HG03108 (cell line): ENCODE measurements around the gene SAMD15.
"Not testable (repeated sequence)": the region's sequence is repeated elsewhere in the genome, so short reads cannot be mapped to it uniquely, and the experiment has no call there.

Experiments used
- ATAC-seq: cut with Tn5 transposase; IDR thresholded peaks from one replicate; pipeline ENCODE4 v1.9.1; 2021; ENCODE audit warnings: moderate library complexity; ENCODE audit not compliant: unreplicated experiment

The SAMD15 gene

DNA sequence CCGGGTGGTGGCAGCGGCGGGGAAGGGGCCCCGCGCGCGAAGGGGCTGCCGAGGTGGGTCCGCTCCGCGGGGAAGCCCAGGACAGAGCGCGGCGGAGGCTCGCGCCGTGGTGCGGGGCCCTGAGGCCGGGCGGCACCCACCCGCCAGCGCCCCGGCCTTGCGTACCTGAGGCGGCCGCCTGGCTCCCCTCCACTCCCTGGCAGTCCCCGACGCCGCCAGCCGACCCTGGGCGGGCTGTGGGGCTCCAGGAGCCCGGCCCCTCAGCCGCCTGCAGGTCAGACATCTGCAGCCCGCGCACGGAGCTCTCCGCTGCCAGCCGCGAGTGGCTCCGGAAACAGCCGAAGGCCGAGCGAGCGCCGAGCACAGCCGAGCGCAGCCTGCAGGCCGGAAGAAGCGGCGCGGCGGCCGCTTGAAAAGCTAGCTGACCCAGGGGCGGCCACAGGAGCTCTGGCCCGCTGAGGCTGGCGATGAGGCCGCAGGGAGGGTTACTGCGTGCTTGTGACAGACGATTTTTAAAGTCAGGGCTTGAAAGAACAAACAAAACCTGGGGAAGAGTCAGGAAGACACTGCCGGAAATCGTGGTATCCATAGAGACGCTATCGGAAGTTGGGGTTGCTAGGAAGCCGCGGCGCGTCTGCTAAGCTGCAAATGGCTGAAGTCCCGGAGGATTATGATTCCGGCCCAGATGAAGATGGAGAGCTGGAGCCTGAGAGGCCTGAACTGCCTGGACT is at the start of gene SAMD15, which contains the start of gene TMED8:
SAMD15 (plus strand) TSS at position 609 of the 731 bp plus-strand sequence; CDS start at position 649, 40 bp downstream.
TMED8 (minus strand) TSS at position 324 of the 731 bp plus-strand sequence; CDS start at position 283, 41 bp downstream.
- ATAC-seq, result peak; percentile 70

- ATAC-seq, result no peak
Observed at GRCh38 chr14:77329872-77330271, 47.3 kb upstream of the SAMD15 start.

- no peak for ATAC-seq
Observed at GRCh38 chr14:77335576-77335975, 41.6 kb upstream of the SAMD15 start.

DNA sequence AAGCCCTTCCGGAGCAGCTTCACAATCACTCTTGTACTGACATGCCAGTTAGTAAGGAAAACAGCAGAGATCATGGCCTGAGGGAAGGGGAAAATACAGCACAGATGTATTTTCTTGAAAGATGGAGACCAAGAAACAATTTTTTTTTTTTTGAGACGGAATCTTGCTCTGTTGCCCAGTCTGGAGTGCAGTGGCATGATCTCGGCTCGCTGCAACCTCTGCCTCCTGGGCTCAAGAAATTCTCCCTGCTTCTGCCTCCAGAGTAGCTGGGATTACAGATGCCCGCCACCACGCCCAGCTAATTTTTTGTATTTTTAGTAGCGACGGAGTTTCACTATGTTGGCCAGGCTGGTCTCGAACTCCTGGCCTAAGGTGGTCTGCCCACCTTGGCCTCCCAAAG is 39.9 kb upstream of the SAMD15 start:
- not testable (repeated sequence) for ATAC-seq

GRCh38 chr14:77337880-77338279 is 39.3 kb upstream of the SAMD15 start:
- no peak for ATAC-seq

GRCh38 chr14:77338302-77338701 is 38.9 kb upstream of the SAMD15 start:
- ATAC-seq, result no peak

DNA sequence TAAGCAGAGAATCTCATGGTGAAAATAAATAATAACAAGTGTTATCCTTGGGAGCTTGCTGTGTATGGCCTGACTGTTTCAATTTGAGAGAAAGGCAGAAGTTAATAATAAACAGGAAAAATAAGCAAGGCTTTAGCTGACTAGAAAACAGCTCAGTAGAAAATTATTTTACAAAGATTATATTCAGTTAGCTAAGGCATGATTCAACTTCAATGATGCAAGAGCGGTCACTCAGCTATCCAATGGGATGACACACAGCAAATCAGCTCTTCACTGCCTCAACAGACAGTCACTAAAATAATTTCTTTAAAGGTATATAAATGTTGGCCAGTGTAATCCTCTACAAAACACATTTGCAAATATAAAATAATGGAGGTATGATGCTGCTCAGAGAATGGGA is 37.8 kb upstream of the SAMD15 start:
- ATAC-seq, result no peak

DNA sequence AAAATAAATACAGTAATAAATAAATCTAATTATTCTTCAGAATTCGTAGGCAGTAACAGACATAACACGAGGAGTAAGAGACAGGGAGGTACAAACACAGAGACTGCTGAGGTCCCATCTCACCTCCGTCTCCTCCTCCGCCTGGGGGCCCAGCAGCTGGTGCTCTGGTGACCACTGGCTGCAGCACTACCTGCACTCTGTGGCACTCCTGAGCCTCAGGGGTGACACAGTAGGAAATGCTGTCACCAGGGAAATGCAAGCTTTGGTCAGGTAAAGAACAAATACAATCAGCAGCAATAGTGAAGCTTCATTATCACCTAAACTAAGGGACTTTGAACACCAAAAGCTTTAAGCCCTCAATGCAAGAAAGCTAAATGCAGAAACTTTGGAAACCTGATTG is 36.8 kb upstream of the SAMD15 start:
- ATAC-seq, result no peak

GRCh38 chr14:77342726-77343397 is 34.3 kb upstream of the SAMD15 start:
- ATAC-seq, result no peak

DNA sequence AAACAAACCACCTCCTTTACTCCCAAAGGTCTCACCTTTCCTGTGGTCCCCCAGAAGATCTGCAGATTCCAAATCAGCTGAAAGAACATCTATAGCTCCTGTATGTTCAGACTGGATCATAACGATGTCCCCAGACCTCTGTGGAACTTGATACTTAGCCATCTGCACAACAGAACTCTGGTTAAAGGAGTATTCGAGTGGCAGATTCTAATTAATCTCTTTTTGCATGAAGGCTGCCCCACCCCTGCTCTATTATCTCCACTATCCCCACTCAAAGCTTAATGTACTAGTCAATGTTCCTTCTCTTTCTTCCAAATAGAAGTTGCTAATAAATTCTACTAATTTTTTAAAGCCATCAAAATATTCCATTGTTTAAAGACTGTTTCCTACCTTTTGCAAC is 33.5 kb upstream of the SAMD15 start:
- no peak for ATAC-seq

- no peak for ATAC-seq
Observed at GRCh38 chr14:77344377-77344996, 32.7 kb upstream of the SAMD15 start.

DNA sequence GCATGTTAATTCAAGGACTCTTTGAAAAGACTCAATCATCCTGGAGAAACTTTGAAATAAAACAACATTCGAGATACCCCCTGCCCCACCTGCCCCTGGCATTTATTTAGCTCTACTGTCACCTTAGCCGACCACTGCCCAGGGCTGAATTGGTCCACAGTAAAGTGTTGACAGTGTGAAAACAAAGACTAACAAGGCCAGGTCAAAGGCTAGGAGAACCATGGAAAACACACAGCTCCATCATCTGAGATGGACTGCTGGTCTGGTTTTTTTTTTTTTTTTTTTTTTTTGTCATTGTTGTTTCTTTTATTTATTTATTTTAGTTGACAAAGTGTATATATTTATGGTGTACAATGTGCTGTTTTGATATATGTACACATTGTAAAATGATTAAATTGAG is 30.7 kb upstream of the SAMD15 start:
- no peak for ATAC-seq

GRCh38 chr14:77347751-77348150 is 29.4 kb upstream of the SAMD15 start:
- no peak for ATAC-seq

DNA sequence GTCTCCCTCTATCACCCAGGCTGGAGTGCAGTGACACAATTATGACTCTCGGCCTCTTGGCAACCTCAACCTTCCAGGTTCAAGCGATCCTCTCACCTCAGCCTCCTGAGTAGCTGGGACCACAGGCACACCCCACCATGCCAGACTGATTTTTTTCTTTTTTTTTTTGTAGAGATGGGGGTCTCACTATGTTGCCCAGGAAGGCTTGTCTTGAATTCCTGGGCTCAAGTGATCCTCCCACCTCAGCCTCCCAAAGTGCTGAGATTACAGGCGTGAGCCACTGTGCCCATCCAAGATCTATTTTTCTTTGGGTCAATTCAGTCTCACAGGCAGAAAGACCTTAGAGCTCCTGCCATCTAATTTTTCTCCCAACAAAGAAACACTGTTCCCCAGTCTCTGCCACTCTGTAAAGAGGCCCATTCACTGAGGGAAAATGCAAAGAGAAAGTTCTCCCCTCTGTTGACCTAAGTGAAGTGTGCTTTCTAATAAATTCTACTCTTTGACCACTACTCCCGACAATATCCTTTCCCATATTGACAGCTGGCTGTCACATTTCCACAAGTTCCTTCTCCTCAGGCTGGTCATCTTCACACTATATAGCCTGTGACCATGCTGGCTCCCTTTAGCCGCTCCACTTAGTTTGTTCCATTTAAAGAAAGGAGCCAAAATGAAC is 23.6 kb upstream of the SAMD15 start:
- ATAC-seq, result no peak

GRCh38 chr14:77355811-77356210 is 21.4 kb upstream of the SAMD15 start:
- ATAC-seq, result no peak

DNA sequence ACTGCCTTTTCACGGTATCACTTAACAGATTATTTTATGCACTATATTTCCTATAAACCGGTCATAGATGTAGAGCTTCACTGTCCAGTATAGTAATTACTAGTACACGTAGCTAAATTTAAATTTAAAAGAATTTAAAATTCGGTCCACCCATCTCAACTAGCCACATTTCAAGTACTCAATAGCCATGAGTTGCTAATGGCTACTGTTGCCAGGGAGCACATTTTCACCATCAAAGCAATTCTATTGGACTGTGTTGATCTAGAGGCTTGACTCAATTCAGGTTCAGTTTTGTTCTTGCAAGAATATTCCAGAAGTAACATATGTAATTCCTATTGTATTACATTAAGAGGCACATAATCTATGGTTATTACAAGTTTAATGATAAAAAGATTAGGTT is 20.3 kb upstream of the SAMD15 start:
- no peak for ATAC-seq

GRCh38 chr14:77359626-77360025 is 17.6 kb upstream of the SAMD15 start:
- no peak for ATAC-seq

DNA sequence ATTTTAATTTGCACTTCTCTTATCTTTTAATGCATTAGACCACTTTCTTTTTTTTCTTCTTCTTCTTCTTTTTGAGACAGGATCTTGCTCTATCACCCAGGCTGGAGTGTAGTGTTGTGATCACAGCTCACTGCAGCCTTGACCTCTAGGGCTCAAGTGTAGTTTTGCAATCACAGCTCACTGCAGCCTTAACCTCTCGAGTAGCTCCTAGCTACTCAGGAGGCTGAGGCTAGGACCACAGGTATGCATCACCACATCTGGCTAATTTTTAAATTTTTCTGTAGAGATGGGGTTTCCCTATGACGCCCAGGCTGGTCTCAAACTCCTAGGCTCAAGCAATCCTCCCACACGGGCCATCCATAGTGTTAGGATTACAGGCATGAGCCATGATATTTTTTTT is 13.0 kb upstream of the SAMD15 start:
- no peak for ATAC-seq

GRCh38 chr14:77369285-77369684 is 7.9 kb upstream of the SAMD15 start:
- no peak for ATAC-seq

DNA sequence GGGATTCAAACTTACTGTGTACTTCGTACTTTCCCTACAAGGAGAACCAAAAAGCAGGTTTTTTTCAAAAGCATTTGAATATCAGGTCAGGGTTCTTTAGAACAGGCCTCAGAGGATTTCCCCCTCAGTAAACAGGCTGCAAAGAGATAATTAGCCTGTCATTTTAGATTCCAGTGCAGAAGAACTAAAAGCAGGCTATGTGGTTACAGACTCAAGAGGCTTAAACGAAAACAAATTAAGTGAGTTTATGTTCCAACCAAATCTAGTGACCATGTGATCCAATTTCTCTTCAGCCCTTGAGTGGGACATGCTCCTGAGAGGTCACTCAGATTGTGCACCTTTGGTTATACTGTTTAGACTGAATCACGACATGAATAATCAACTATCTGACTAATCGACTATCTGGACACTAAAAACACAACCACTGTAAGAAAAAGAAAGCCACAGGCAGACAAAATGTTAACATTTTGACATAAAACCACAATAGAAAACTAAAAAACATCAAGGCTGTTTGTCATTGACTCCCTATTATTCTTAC is 4.8 kb upstream of the SAMD15 start:
- ATAC-seq, result peak; percentile 44
